Measurements from ENCODE around the gene SHC4. TPM values are rescaled to one million over a fixed set of nuclear protein-coding genes. Genes with fewer than 3 reads are reported as not detected.

The SHC4 gene
- total RNA-seq, 1 experiment from 2014 or later: 0.44 TPM

DNA sequence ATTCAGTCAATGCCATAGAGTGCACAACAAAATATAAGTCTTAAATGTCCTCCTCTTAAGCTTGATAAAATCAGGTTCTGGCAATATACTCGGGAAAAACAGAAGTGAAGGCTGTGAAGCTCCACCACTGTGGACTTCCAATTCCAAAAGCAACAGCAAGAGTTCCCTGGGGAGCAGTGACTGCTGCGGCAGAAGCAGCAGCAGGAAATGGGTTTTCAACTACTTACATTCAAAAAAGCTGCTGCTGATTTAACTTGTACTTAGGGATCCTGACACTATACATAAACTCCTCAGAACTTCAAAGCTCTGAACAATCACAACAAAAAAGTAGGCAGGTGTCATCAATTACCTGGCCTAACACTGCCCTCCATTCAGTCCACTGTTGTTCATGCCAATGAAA is 157.6 kb downstream of the SHC4 start:
- no TSS peak for BruUV-seq (replicated peaks)
- Histone ChIP-seq H3K79me2 (ENCODE audit: low read depth) (peaks cover 46% of the 10 kb centered on the region), H3F3A (ENCODE audit: insufficient read depth, low read depth) (no peaks in the 10 kb centered on the region), H3K27ac (no peak overlapping the region), H3K9me3 (ENCODE audit: insufficient read depth, low read depth) (no peaks in the 10 kb centered on the region), H3K9me2 (ENCODE audit: insufficient read depth) (no peaks in the 10 kb centered on the region), H3K27me3 (ENCODE audit: insufficient read depth, low read depth) (no peaks in the 10 kb centered on the region), H3K4me1 (replicated peaks; ENCODE audit: insufficient read depth) (peaks cover 6% of the 10 kb centered on the region), H3K4me2 (no peak overlapping the region), H3K36me3 (ENCODE audit: low read depth) (0 out of 2 replicates have a peak, but pooled peaks cover 3% of the 10 kb centered on the region), H3K4me3 (no peak overlapping the region), H4K20me1 (ENCODE audit: insufficient read depth) (no peaks in the 10 kb centered on the region), H2AFZ (no peak overlapping the region)
- CTCF ChIA-PET: no interaction called here
- intact Hi-C loops (cut with micrococcal nuclease; ENCODE audit: unreplicated experiment): loop anchor here (10.0 kb wide), 1 partner anchor 161 kb away; the partner anchor contains the start of gene FBN1
- TF ChIP-seq, protein P1, sequence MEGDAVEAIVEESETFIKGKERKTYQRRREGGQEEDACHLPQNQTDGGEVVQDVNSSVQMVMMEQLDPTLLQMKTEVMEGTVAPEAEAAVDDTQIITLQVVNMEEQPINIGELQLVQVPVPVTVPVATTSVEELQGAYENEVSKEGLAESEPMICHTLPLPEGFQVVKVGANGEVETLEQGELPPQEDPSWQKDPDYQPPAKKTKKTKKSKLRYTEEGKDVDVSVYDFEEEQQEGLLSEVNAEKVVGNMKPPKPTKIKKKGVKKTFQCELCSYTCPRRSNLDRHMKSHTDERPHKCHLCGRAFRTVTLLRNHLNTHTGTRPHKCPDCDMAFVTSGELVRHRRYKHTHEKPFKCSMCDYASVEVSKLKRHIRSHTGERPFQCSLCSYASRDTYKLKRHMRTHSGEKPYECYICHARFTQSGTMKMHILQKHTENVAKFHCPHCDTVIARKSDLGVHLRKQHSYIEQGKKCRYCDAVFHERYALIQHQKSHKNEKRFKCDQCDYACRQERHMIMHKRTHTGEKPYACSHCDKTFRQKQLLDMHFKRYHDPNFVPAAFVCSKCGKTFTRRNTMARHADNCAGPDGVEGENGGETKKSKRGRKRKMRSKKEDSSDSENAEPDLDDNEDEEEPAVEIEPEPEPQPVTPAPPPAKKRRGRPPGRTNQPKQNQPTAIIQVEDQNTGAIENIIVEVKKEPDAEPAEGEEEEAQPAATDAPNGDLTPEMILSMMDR (conservative IDR thresholded peaks at IDR 0.05): no peak
- POLR2A ChIA-PET (ENCODE audit: unreplicated experiment): no interaction called here
- no peak for DNase-seq

DNA sequence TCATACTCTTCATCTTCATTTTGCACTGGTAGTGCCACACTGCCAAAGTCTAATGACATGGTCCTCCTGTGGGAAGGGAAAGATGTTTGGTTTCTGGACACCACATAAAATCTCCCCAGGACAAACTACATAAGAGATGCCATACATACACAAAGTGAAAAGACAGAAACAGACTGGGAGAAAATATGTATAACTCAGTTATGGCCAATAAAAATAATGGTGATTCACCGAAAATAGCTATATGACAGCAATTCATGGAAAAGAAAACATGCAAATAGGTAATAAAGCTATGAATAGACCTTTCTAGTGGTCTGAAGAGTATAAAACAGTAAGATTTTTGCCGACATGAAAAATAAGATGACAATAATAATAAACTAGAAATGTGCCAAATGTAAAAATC is 158.1 kb downstream of the SHC4 start:
- ChIA-PET POLR2A (ENCODE audit: unreplicated experiment) (no interaction called here), CTCF (interaction anchor here (0.6 kb wide), 1 partner anchor 1414 kb away, joined by 3 read pairs; no protein-coding TSS in a partner anchor)
- DNase-seq: no peak
- H3K9me3 ChIP-seq (ENCODE audit: insufficient read depth, low read depth): no peaks in the 10 kb centered on the region
- no peaks in the 10 kb centered on the region for H4K20me1 ChIP-seq (ENCODE audit: insufficient read depth)
- H3F3A ChIP-seq (ENCODE audit: insufficient read depth, low read depth): no peaks in the 10 kb centered on the region
- no peak overlapping the region for H3K27ac ChIP-seq
- no peaks in the 10 kb centered on the region for H3K9me2 ChIP-seq (ENCODE audit: insufficient read depth)
- H3K27me3 ChIP-seq (ENCODE audit: insufficient read depth, low read depth): no peaks in the 10 kb centered on the region
- H3K36me3 ChIP-seq (ENCODE audit: low read depth): 0 out of 2 replicates have a peak, but pooled peaks cover 3% of the 10 kb centered on the region
- H2AFZ ChIP-seq: no peak overlapping the region
- no peak overlapping the region for H3K4me3 ChIP-seq
- TF ChIP-seq, protein P1 (conservative IDR thresholded peaks at IDR 0.05): no peak
- TF ChIP-seq EZH2 (IDR thresholded peaks at IDR 0.05; ENCODE audit: low read depth): no peak
- peaks cover 49% of the 10 kb centered on the region for H3K79me2 ChIP-seq (ENCODE audit: low read depth)
- intact Hi-C loops (cut with micrococcal nuclease; ENCODE audit: unreplicated experiment): loop anchor here (10.0 kb wide), 1 partner anchor 161 kb away; the partner anchor contains the start of gene FBN1
- no TSS peak for BruUV-seq (replicated peaks)
- peaks cover 6% of the 10 kb centered on the region for H3K4me1 ChIP-seq (replicated peaks; ENCODE audit: insufficient read depth)
- no peak overlapping the region for H3K4me2 ChIP-seq

DNA sequence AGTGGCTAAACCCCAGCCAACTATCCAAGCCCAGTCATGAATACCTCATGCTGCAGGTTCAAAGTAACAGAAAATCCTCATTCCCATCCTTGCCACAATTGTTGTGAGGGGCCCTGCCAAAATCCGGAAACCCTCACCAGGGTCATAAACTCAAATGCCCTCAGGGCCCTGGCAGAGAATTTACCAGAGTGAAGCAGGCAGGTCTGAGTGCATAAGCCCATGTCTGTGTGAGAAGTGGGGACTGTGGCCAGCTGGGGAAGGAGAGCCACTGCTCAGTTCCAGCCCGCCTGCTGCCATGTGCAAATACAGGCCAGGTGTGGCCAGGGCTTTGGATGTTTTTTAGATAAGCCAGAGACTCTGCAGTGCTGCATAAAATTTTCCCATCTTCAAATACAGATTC is 159.8 kb downstream of the SHC4 start:
- Histone ChIP-seq H3K4me1 (replicated peaks; ENCODE audit: insufficient read depth) (no peaks in the 10 kb centered on the region), H3K27me3 (ENCODE audit: insufficient read depth, low read depth) (no peaks in the 10 kb centered on the region), H3K4me2 (no peak overlapping the region), H3K9me2 (ENCODE audit: insufficient read depth) (no peaks in the 10 kb centered on the region), H3K27ac (no peak overlapping the region), H3K79me2 (ENCODE audit: low read depth) (peaks cover 42% of the 10 kb centered on the region), H3K4me3 (no peak overlapping the region), H3K9me3 (ENCODE audit: insufficient read depth, low read depth) (no peaks in the 10 kb centered on the region), H3K36me3 (ENCODE audit: low read depth) (0 out of 2 replicates have a peak, but pooled peaks cover 3% of the 10 kb centered on the region), H4K20me1 (ENCODE audit: insufficient read depth) (no peaks in the 10 kb centered on the region), H2AFZ (no peak overlapping the region), H3F3A (ENCODE audit: insufficient read depth, low read depth) (no peaks in the 10 kb centered on the region)
- ChIA-PET CTCF (no interaction called here), POLR2A (ENCODE audit: unreplicated experiment) (no interaction called here)
- DNase-seq: no peak
- no TSS peak for BruUV-seq (replicated peaks)
- TF ChIP-seq EZH2 (IDR thresholded peaks at IDR 0.05; ENCODE audit: low read depth): no peak
- TF ChIP-seq, protein P1 (conservative IDR thresholded peaks at IDR 0.05): no peak
- intact Hi-C loops (cut with micrococcal nuclease; ENCODE audit: unreplicated experiment): loop anchor here (10.0 kb wide), 1 partner anchor 159 kb away; the partner anchor contains the start of gene FBN1

Measured in PC-9 (cell line).